ENCODE data around the gene IFT80. TPM values are rescaled to one million over a fixed set of nuclear protein-coding genes. Genes with fewer than 3 reads are reported as not detected.

Gene IFT80
- total RNA-seq, 1 experiment from 2014 or later = 26.3 TPM

DNA sequence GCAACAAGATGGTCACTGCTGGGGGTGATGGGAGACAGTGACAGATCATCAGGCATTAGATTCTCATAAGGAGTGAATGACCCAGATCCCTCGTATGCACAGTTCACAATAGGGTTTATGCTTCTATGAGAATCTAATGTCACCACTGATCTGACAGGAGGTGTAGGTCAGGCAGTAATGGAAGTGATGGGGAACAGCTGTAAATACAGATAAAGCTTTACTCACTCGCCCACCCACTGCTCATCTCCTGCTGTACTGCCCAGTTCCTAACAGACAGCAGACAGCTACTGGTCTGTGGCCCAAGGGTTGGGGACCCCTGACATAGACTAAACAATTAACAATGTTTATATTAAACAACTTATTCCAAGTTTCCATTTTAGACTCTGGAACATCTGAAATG lies 25.4 kb downstream of the IFT80 start:
- intact Hi-C loops (cut with micrococcal nuclease) = no loop called here
- H3K4me2 ChIP-seq (ENCODE audit: low read length) = no peak overlapping the region

More for the DNA sequence above, 25.4 kb downstream of the IFT80 start:
- ChIA-PET RAD21 (ENCODE audit: low non-redundant PET in 1 of 2, low total read pairs in 2 of 2, uncharacterized antibody in 2 of 2, unreplicated experiment in 2 of 2) (no interaction called here), POLR2A (no interaction called here), CTCF (no interaction called here)
- H3K9me2 ChIP-seq (ENCODE audit: insufficient read depth) = 0 out of 2 replicates have a peak, but pooled peaks cover 4% of the 10 kb centered on the region
- ATAC-seq (no peak), DNase-seq (ENCODE audit: low read depth, low spot score) (no peak)
- peaks cover 0 to 2% of the 10 kb centered on the region in 2 experiments; a peak in 1 of 4 replicates for H3K36me3 ChIP-seq (ENCODE audit: control insufficient read depth in 1 of 2, insufficient read depth in 2 of 2, low read length in 2 of 2)
- no peak overlapping the region for H3K4me3 ChIP-seq (replicated peaks in 1 of 2; ENCODE audit: low read depth in 1 of 2, low read length in 2 of 2)
- TF ChIP-seq, protein P1, sequence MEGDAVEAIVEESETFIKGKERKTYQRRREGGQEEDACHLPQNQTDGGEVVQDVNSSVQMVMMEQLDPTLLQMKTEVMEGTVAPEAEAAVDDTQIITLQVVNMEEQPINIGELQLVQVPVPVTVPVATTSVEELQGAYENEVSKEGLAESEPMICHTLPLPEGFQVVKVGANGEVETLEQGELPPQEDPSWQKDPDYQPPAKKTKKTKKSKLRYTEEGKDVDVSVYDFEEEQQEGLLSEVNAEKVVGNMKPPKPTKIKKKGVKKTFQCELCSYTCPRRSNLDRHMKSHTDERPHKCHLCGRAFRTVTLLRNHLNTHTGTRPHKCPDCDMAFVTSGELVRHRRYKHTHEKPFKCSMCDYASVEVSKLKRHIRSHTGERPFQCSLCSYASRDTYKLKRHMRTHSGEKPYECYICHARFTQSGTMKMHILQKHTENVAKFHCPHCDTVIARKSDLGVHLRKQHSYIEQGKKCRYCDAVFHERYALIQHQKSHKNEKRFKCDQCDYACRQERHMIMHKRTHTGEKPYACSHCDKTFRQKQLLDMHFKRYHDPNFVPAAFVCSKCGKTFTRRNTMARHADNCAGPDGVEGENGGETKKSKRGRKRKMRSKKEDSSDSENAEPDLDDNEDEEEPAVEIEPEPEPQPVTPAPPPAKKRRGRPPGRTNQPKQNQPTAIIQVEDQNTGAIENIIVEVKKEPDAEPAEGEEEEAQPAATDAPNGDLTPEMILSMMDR (IDR thresholded peaks at IDR 0.05 in 2 of 3, conservative IDR thresholded peaks at IDR 0.05 in 1 of 3; ENCODE audit: borderline replicate concordance in 1 of 3, insufficient read depth in 1 of 3, low read depth in 2 of 3, low read length in 2 of 3) = no peak
- no peak for TF ChIP-seq CEBPB (IDR thresholded peaks at IDR 0.05; ENCODE audit: low read depth)
- TF ChIP-seq RAD21 (IDR thresholded peaks at IDR 0.05; ENCODE audit: low read depth) = no peak
- no peak for TF ChIP-seq ZFX (IDR thresholded peaks at IDR 0.05)
- no peak for TF ChIP-seq ELF1 (IDR thresholded peaks at IDR 0.05; ENCODE audit: borderline replicate concordance, low read depth)
- no peak for TF ChIP-seq EZH2 (IDR thresholded peaks at IDR 0.05)
- no peak for TF ChIP-seq CBX3 (IDR thresholded peaks at IDR 0.05; ENCODE audit: low read depth)
- TF ChIP-seq, protein P2, sequence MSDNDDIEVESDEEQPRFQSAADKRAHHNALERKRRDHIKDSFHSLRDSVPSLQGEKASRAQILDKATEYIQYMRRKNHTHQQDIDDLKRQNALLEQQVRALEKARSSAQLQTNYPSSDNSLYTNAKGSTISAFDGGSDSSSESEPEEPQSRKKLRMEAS (IDR thresholded peaks at IDR 0.05) = no peak
- no peak for TF ChIP-seq EZH2phosphoT487 (IDR thresholded peaks at IDR 0.05; ENCODE audit: borderline replicate concordance)
- TF ChIP-seq, protein P3, sequence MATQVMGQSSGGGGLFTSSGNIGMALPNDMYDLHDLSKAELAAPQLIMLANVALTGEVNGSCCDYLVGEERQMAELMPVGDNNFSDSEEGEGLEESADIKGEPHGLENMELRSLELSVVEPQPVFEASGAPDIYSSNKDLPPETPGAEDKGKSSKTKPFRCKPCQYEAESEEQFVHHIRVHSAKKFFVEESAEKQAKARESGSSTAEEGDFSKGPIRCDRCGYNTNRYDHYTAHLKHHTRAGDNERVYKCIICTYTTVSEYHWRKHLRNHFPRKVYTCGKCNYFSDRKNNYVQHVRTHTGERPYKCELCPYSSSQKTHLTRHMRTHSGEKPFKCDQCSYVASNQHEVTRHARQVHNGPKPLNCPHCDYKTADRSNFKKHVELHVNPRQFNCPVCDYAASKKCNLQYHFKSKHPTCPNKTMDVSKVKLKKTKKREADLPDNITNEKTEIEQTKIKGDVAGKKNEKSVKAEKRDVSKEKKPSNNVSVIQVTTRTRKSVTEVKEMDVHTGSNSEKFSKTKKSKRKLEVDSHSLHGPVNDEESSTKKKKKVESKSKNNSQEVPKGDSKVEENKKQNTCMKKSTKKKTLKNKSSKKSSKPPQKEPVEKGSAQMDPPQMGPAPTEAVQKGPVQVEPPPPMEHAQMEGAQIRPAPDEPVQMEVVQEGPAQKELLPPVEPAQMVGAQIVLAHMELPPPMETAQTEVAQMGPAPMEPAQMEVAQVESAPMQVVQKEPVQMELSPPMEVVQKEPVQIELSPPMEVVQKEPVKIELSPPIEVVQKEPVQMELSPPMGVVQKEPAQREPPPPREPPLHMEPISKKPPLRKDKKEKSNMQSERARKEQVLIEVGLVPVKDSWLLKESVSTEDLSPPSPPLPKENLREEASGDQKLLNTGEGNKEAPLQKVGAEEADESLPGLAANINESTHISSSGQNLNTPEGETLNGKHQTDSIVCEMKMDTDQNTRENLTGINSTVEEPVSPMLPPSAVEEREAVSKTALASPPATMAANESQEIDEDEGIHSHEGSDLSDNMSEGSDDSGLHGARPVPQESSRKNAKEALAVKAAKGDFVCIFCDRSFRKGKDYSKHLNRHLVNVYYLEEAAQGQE (IDR thresholded peaks at IDR 0.05; ENCODE audit: low read depth) = no peak
- no peaks in the 10 kb centered on the region for H3K27me3 ChIP-seq (ENCODE audit: insufficient read depth, low read length)
- no peak overlapping the region for H2AFZ ChIP-seq (ENCODE audit: low read depth, low read length, poor library complexity, severe bottlenecking)
- no peaks in the 10 kb centered on the region for H3K79me2 ChIP-seq (ENCODE audit: insufficient read depth, low read length)
- no peak overlapping the region for H3K27ac ChIP-seq (ENCODE audit: low read depth, low read length)
- BruUV-seq (replicated peaks) = no TSS peak
- no peaks in the 10 kb centered on the region; a peak in 1 of 4 replicates for H3K4me1 ChIP-seq (ENCODE audit: control insufficient read depth in 1 of 2, insufficient read depth in 2 of 2, low read length in 2 of 2)
- no peak overlapping the region for H3K9ac ChIP-seq (ENCODE audit: low read length)
- H4K20me1 ChIP-seq (ENCODE audit: insufficient read depth) = no peaks in the 10 kb centered on the region
- no peaks in the 10 kb centered on the region for H3K9me3 ChIP-seq (ENCODE audit: control insufficient read depth in 1 of 2, insufficient read depth in 1 of 2, low read depth in 1 of 2, low read length in 2 of 2)

All from HCT116 (cell line).